Measurements from ENCODE around the gene UTY. TPM values are rescaled to one million over a fixed set of nuclear protein-coding genes. Genes with fewer than 3 reads are reported as not detected.

The UTY gene
- total and polyA plus RNA-seq, 12 donors: 0.04 to 56.7 (median 30.7) TPM; not detected in 6

- WGBS, 4 donors: 75% methylated on average over 2 of the region's 2 CpGs; no CpG with 5 or more reads in 3 of the 4 donors
- H3K4me3 ChIP-seq: no peak overlapping the region
- intact Hi-C loops (cut with DNase I): no loop called here
Measured at GRCh38 chrY:13227354-13227953, 252.4 kb downstream of the UTY start.

GRCh38 chrY:13210961-13211646, 268.7 kb downstream of the UTY start:
- Histone ChIP-seq H3K27ac (no peak overlapping the region), H3K4me3 (no peak overlapping the region), H3K27me3 (no peaks in the 10 kb centered on the region), H3K36me3 (replicated peaks in 1 of 2) (no peaks in the 10 kb centered on the region), H3K9me3 (replicated peaks in 1 of 3) (no peaks in the 10 kb centered on the region), H3K4me1 (replicated peaks in 1 of 2) (no peaks in the 10 kb centered on the region)
- DNase-seq: no peak
- intact Hi-C loops (cut with DNase I): no loop called here
- 32 to 36% methylated on average over 5 of the region's 5 CpGs; no CpG with 5 or more reads in 2 of the 4 donors for WGBS, 4 donors
- TF ChIP-seq POLR2A (IDR thresholded peaks at IDR 0.05): no peak

More at GRCh38 chrY:13227354-13227953, 252.4 kb downstream of the UTY start:
- H3K36me3 ChIP-seq (replicated peaks in 1 of 2): no peaks in the 10 kb centered on the region
- H3K27me3 ChIP-seq: no peaks in the 10 kb centered on the region
- DNase-seq: no peak
- no peaks in the 10 kb centered on the region for H3K9me3 ChIP-seq (replicated peaks in 1 of 3)
- H3K4me1 ChIP-seq (replicated peaks in 1 of 2): no peaks in the 10 kb centered on the region
- no peak overlapping the region for H3K27ac ChIP-seq
- TF ChIP-seq POLR2A (IDR thresholded peaks at IDR 0.05) (no peak), CTCF (IDR thresholded peaks at IDR 0.05) (no peak)

DNA sequence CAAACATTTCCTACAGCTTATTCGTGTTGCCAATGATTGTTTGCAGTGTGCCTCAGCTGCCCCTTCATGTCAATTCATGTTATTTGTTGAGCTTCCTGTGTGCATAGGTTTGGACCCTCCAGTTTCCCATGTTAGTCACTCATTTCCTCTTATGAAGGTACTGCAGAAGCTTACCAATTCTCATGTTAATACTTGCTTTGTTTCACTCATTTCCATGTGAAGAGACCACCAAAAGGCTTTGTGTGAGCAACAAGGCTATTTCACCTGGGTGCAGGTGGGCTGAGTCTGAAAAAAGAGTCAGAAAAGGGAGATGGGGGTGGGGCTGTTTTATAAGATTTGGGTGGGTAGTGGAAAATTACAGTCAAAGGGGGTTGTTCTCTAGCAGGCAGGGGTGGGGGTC, 274.6 kb downstream of the UTY start:
- 64% methylated on average over 1 of the region's 1 CpG; no CpG with 5 or more reads in 3 of the 4 donors for WGBS, 4 donors

More for the DNA sequence above, 274.6 kb downstream of the UTY start:
- intact Hi-C loops (cut with DNase I): no loop called here
- Histone ChIP-seq H3K4me1 (replicated peaks in 1 of 2) (no peaks in the 10 kb centered on the region), H3K9me3 (replicated peaks in 1 of 3) (no peaks in the 10 kb centered on the region), H3K27ac (no peak overlapping the region), H3K4me3 (no peak overlapping the region), H3K27me3 (no peaks in the 10 kb centered on the region), H3K36me3 (replicated peaks in 1 of 2) (no peaks in the 10 kb centered on the region)
- TF ChIP-seq POLR2A (IDR thresholded peaks at IDR 0.05): no peak
- no peak for TF ChIP-seq CTCF (IDR thresholded peaks at IDR 0.05)
- no peak for DNase-seq

Other genes with a start within 250 kb of the UTY start
- gene TMSB4Y, start 223.9 kb upstream of the UTY start, total RNA-seq: 1 to 10 TPM in 3 of 9 donors, not detected in 6; 3.4 to 7.7 (median 6.4) TPM
- 1 to 10 TPM in 2 of 3 donors, not detected in 1; 1.4 to 2.7 TPM for gene TMSB4Y, start 223.9 kb upstream of the UTY start, polyA plus RNA-seq

All from adrenal gland (tissue), 12 donors.